A673 (cell line): ENCODE results near the gene SKI. TPM values are rescaled to one million over a fixed set of nuclear protein-coding genes. Genes with fewer than 3 reads are reported as not detected.

Source experiments
- BruUV-seq: library from RNA; stranded (reverse); fragments of 400-500 nt; replicated peaks from 2 replicates; lab custom pipeline; 2021; lab: Mats Ljungman, UMichigan
- CTCF ChIA-PET: fragments of 300-600 bp; sonication (Branson Sonifier 250); formaldehyde crosslinking; loops from one replicate; lab custom pipeline; 2022; ENCODE audit warnings: antibody characterized with exemption; lab: Charles Lee
- POLR2A ChIA-PET: fragments of 300-600 bp; sonication (Branson Sonifier 250); formaldehyde crosslinking; loops from one replicate; lab custom pipeline; 2022; ENCODE audit warnings: antibody characterized with exemption; ENCODE audit not compliant: low non-redundant PET; lab: Charles Lee
- DNase-seq: peaks from one replicate; pipeline ENCODE4 v3.0.0-alpha.2; 2015; ENCODE audit warnings: low spot score
- H3K27ac ChIP-seq: fragments of 200-600 bp; sonication (generic); 2 replicates; pipeline ENCODE4 v1.5.1; 2016; ENCODE audit warnings: mixed run types, low read depth, mild to moderate bottlenecking, mixed read lengths, antibody characterized with exemption, low read length; ENCODE audit not compliant: poor library complexity, severe bottlenecking
- H3K27me3 ChIP-seq: fragments of 200-600 bp; sonication (generic); replicated peaks from 2 replicates; pipeline ENCODE4 v1.6.1; 2017; ENCODE audit warnings: mixed run types, low read depth, mild to moderate bottlenecking, mixed read lengths, antibody characterized with exemption, low read length; ENCODE audit not compliant: insufficient read depth, poor library complexity
- H3K36me3 ChIP-seq: fragments of 200-600 bp; sonication (generic); 2 replicates; pipeline ENCODE4 v1.6.1; 2016; ENCODE audit warnings: mixed run types, mild to moderate bottlenecking, mixed read lengths, antibody characterized with exemption, low read length; ENCODE audit not compliant: insufficient read depth, poor library complexity, severe bottlenecking
- H3K4me1 ChIP-seq: fragments of 200-600 bp; sonication (generic); 2 replicates; pipeline ENCODE4 v1.6.1; 2017; ENCODE audit warnings: mixed run types, mild to moderate bottlenecking, mixed read lengths, antibody characterized with exemption, low read length; ENCODE audit not compliant: insufficient read depth, poor library complexity, severe bottlenecking
- H3K4me3 ChIP-seq: fragments of 200-600 bp; sonication (generic); 2 replicates; pipeline ENCODE4 v1.5.1; 2016; ENCODE audit warnings: low read depth, mixed run types, mild to moderate bottlenecking, mixed read lengths, low read length; ENCODE audit not compliant: poor library complexity, severe bottlenecking
- H3K9me3 ChIP-seq: fragments of 200-600 bp; sonication (generic); 2 replicates; pipeline ENCODE4 v1.6.1; 2016; ENCODE audit warnings: mixed run types, low read depth, mild to moderate bottlenecking, mixed read lengths, antibody characterized with exemption, low read length; ENCODE audit not compliant: poor library complexity, severe bottlenecking
- CTCF ChIP-seq: fragments of 300-800, 200-600 bp; sonication (generic); conservative IDR thresholded peaks from 2 replicates; pipeline ENCODE4 v1.5.1; 2017; ENCODE audit warnings: low read depth, mild to moderate bottlenecking, antibody characterized with exemption, low read length, moderate library complexity, mixed read lengths
- EZH2 ChIP-seq: fragments of 200-600 bp; sonication (generic); IDR thresholded peaks from 2 replicates; pipeline ENCODE4 v1.6.1; 2017; ENCODE audit warnings: borderline replicate concordance, low read depth, mild to moderate bottlenecking, mixed read lengths, antibody characterized with exemption, low read length; ENCODE audit not compliant: poor library complexity, severe bottlenecking
- intact Hi-C: fragments of 100-400 bp; cut with micrococcal nuclease; formaldehyde crosslinking; loops from one replicate; pipeline ENCODE4 v1.10.0; 2022; ENCODE audit not compliant: unreplicated experiment
- total RNA-seq: library from RNA; stranded (reverse); gene quantifications from 2 replicates; pipeline ENCODE4 v1.2.3, GENCODE V29; 2021

Gene SKI
- total RNA-seq, 1 experiment from 2014 or later = 88.1 TPM

GRCh38 chr1:2227346-2228156 is 568 bp upstream of the SKI start:
- H3K4me1 ChIP-seq = peaks cover 22% of the 10 kb centered on the region
- no peaks in the 10 kb centered on the region for H3K36me3 ChIP-seq
- H3K9me3 ChIP-seq = no peaks in the 10 kb centered on the region
- POLR2A ChIA-PET = interaction anchor here (0.6 kb wide), 2 partner anchors 85 to 154 kb away, joined by 5 to 9 read pairs; no protein-coding TSS in a partner anchor
- CTCF ChIA-PET = no interaction called here
- H3K4me3 ChIP-seq = peak overlapping the region; percentile 58
- H3K27me3 ChIP-seq = no peaks in the 10 kb centered on the region
- peak; percentile 98 for DNase-seq
- peak overlapping the region; percentile 95 for H3K27ac ChIP-seq
- BruUV-seq = no TSS peak
- intact Hi-C loops = no loop called here
- TF ChIP-seq CTCF (no peak), EZH2 (no peak)

GRCh38 chr1:2228694-2229036 is 546 bp downstream of the SKI start:
- CTCF ChIA-PET = interaction anchor here (1.2 kb wide), 1 partner anchor 34 kb away, joined by 3 read pairs; the partner anchor contains the start of gene FAAP20
- POLR2A ChIA-PET = no interaction called here
- Histone ChIP-seq H3K36me3 (no peaks in the 10 kb centered on the region), H3K4me3 (peak overlapping the region; percentile 71), H3K4me1 (peaks cover 33% of the 10 kb centered on the region), H3K27me3 (no peaks in the 10 kb centered on the region), H3K9me3 (no peaks in the 10 kb centered on the region), H3K27ac (peak overlapping the region; percentile 80)
- peak; percentile 46 for DNase-seq
- BruUV-seq = no TSS peak
- intact Hi-C loops = no loop called here
- TF ChIP-seq CTCF (no peak), EZH2 (no peak)

- intact Hi-C loops = no loop called here
- DNase-seq = peak; percentile 83
- CTCF ChIA-PET = interaction anchor here (1.2 kb wide), 1 partner anchor 34 kb away, joined by 3 read pairs; the partner anchor contains the start of gene FAAP20
- Histone ChIP-seq H3K27me3 (no peaks in the 10 kb centered on the region), H3K36me3 (no peaks in the 10 kb centered on the region), H3K4me1 (peaks cover 39% of the 10 kb centered on the region), H3K27ac (peak overlapping the region; percentile 80), H3K4me3 (peak overlapping the region; percentile 71), H3K9me3 (no peaks in the 10 kb centered on the region)
- BruUV-seq = no TSS peak
- POLR2A ChIA-PET = no interaction called here
- TF ChIP-seq CTCF = no peak
- no peak for TF ChIP-seq EZH2
Measured at GRCh38 chr1:2229037-2229864, 1.1 kb downstream of the SKI start.
